K562 (cell line): ENCODE measurements around the gene GFM2. TPM values are rescaled to one million over a fixed set of nuclear protein-coding genes. Genes with fewer than 3 reads are reported as not detected.

Experiments
- ATAC-seq: fragments of 200-7000 bp; cut with Tn5 transposase; 3 replicates; pipeline ENCODE4 v1.9.1; 2020; ENCODE audit warnings: moderate library complexity
- BruUV-seq: library from RNA; stranded (reverse); fragments of 400-500 nt; replicated peaks from 2 replicates; lab custom pipeline; 2021; lab: Mats Ljungman, UMichigan
- CTCF ChIA-PET: fragments of 300-600 bp; formaldehyde crosslinking; extraction: SDS; loops from one replicate; lab custom pipeline; 2021; ENCODE audit warnings: low intra/inter-chr PET ratio; lab: Yijun Ruan, JAX
- POLR2A ChIA-PET: fragments of 300-600, 350-650 bp; sonication (Branson Sonifier 250); formaldehyde crosslinking; extraction: SDS; loops from one replicate; lab custom pipeline; 2021; ENCODE audit warnings: antibody characterized with exemption, inconsistent platforms; lab: Yijun Ruan, JAX
- DNase-seq, 4 experiments: peaks; one replicate each; pipeline versions ENCODE4 v3.0.0 to v3.0.0-alpha.2; 2011 to 2018; ENCODE audit warnings: low spot score in 3 of 4, mixed read lengths in 3 of 4; ENCODE audit errors: extremely low read depth in 1 of 4
- FAIRE-seq: peaks from 2 replicates; lab custom pipeline; 2011; peaks lifted over from hg19 to GRCh38; lab: Jason Lieb, UNC
- H2AFZ ChIP-seq: 2 replicates; pipeline ENCODE4 v1.6.0; 2011; ENCODE audit warnings: low read depth, low read length, control low read depth, inconsistent platforms
- H3K27ac ChIP-seq: fragments of 200-600 bp; 3 replicates; pipeline ENCODE4 v1.8.0; 2011; ENCODE audit warnings: low read depth, mild to moderate bottlenecking, control low read depth, inconsistent platforms, low read length, moderate library complexity, mixed read lengths; ENCODE audit errors: extremely low read depth
- H3K27me3 ChIP-seq, 2 experiments: fragments of 300-600 bp in 1 of 2; 2 replicates in 1 of 2; 3 replicates in 1 of 2; pipeline versions ENCODE4 v1.6.0 to v1.8.0; 2011; ENCODE audit warnings: inconsistent platforms in 2 of 2, low read length in 2 of 2, mild to moderate bottlenecking in 1 of 2, mixed read lengths in 1 of 2, moderate library complexity in 1 of 2; ENCODE audit not compliant: control insufficient read depth in 2 of 2, insufficient read depth in 2 of 2
- H3K36me3 ChIP-seq: fragments of 300-600 bp; 3 replicates; pipeline ENCODE4 v1.8.0; 2011; ENCODE audit warnings: mild to moderate bottlenecking, low read length, inconsistent platforms; ENCODE audit not compliant: control insufficient read depth, insufficient read depth
- H3K4me1 ChIP-seq, 2 experiments: fragments of 200-600 bp in 1 of 2; replicated peaks in 1 of 2; 2 replicates in 1 of 2; 3 replicates in 1 of 2; pipeline versions ENCODE4 v1.5.1 to v1.8.0; 2011; ENCODE audit warnings: inconsistent platforms in 2 of 2, low read length in 2 of 2, mild to moderate bottlenecking in 1 of 2, mixed read lengths in 1 of 2, moderate library complexity in 1 of 2; ENCODE audit not compliant: control insufficient read depth in 2 of 2, insufficient read depth in 2 of 2
- H3K4me2 ChIP-seq: 2 replicates; pipeline ENCODE4 v1.6.1; 2011; ENCODE audit warnings: low read length, control low read depth, inconsistent platforms, mixed read lengths; ENCODE audit not compliant: insufficient read depth
- H3K4me3 ChIP-seq: fragments of 200-600 bp; sonication (generic), shearing (Covaris generic); 2 replicates; pipeline ENCODE4 v1.5.1; 2016; ENCODE audit warnings: control low read depth, inconsistent platforms
- H3K79me2 ChIP-seq: fragments of 200-600 bp; 3 replicates; pipeline ENCODE4 v1.8.0; 2011; ENCODE audit warnings: low read length, inconsistent platforms; ENCODE audit not compliant: control insufficient read depth, insufficient read depth
- H3K9ac ChIP-seq, 2 experiments: 2 replicates each; pipeline versions ENCODE4 v1.6.0 to v1.6.1; 2011; ENCODE audit warnings: low read depth in 2 of 2, low read length in 2 of 2, control low read depth in 1 of 2, inconsistent platforms in 1 of 2, mild to moderate bottlenecking in 1 of 2, mixed read lengths in 1 of 2; ENCODE audit not compliant: insufficient read depth in 1 of 2
- H3K9me1 ChIP-seq: one replicate; pipeline ENCODE4 v1.6.0; 2011; ENCODE audit warnings: inconsistent platforms, mild to moderate bottlenecking, low read length, moderate library complexity; ENCODE audit not compliant: control insufficient read depth, insufficient read depth
- H3K9me3 ChIP-seq: replicated peaks from 2 replicates; pipeline ENCODE4 v1.5.1; 2011; ENCODE audit warnings: low read depth, low read length, inconsistent platforms; ENCODE audit not compliant: control insufficient read depth, insufficient read depth
- H4K20me1 ChIP-seq: replicated peaks from 2 replicates; pipeline ENCODE4 v1.6.1; 2011; ENCODE audit warnings: low read length, inconsistent platforms, mixed read lengths; ENCODE audit not compliant: control insufficient read depth, insufficient read depth
- COPS2 ChIP-seq: fragments of 450-650 bp; conservative IDR thresholded peaks from 2 replicates; pipeline ENCODE4 v1.6.1; 2016; ENCODE audit warnings: mild to moderate bottlenecking, moderate library complexity
- EP400 ChIP-seq: fragments of 450-650 bp; IDR thresholded peaks from 2 replicates; pipeline ENCODE4 v1.6.1; 2017; ENCODE audit warnings: antibody characterized with exemption, mild to moderate bottlenecking, moderate library complexity
- KDM5B ChIP-seq: fragments of 200-600 bp; sonication (generic); IDR thresholded peaks from 2 replicates; pipeline ENCODE4 v1.6.1; 2012; ENCODE audit warnings: low read depth, mild to moderate bottlenecking, moderate library complexity, low read length, control low read depth, inconsistent platforms; ENCODE audit not compliant: insufficient replicate concordance
- L3MBTL2 ChIP-seq: fragments of 450-650 bp; IDR thresholded peaks from 2 replicates; pipeline ENCODE4 v1.6.1; 2016; ENCODE audit warnings: mild to moderate bottlenecking, moderate library complexity
- NCOA1 ChIP-seq: fragments of 450-650 bp; IDR thresholded peaks from 2 replicates; pipeline ENCODE4 v1.6.1; 2016; ENCODE audit warnings: low read depth
- NONO ChIP-seq, 2 experiments: fragments of 200-400 bp in 1 of 2; fragments of 450-650 bp in 1 of 2; formaldehyde crosslinking in 1 of 2; IDR thresholded peaks; 2 replicates each; pipeline ENCODE4 v1.6.1; 2017; ENCODE audit warnings: low read depth in 2 of 2, mild to moderate bottlenecking in 2 of 2, moderate library complexity in 2 of 2, low read length in 1 of 2
- PHB ChIP-seq: fragments of 250-450 bp; sonication (Bioruptor Pico); IDR thresholded peaks from 2 replicates; pipeline ENCODE4 v1.5.0; 2021
- SIN3B ChIP-seq: fragments of 450-650 bp; IDR thresholded peaks from 2 replicates; pipeline ENCODE4 v1.6.1; 2017; ENCODE audit warnings: low read depth, mild to moderate bottlenecking, moderate library complexity
- SREBF1 ChIP-seq: fragments of 150-350 bp; IDR thresholded peaks from 2 replicates; pipeline ENCODE4 v1.6.1; 2014; ENCODE audit warnings: antibody characterized with exemption, low read depth, low read length, borderline replicate concordance
- STAT5B ChIP-seq: fragments of 250-450 bp; sonication (Bioruptor Pico); IDR thresholded peaks from 2 replicates; pipeline ENCODE4 v1.8.0; 2021; ENCODE audit warnings: mild to moderate bottlenecking, inconsistent platforms
- TCF3 ChIP-seq: sonication (generic); formaldehyde crosslinking; IDR thresholded peaks from 2 replicates; pipeline ENCODE4 v1.4.0; 2020; ENCODE audit warnings: mild to moderate bottlenecking, missing genetic modification reagents
- TFAM ChIP-seq: fragments of 250-450 bp; sonication (Bioruptor Pico); conservative IDR thresholded peaks from 2 replicates; pipeline ENCODE4 v1.5.0; 2021; ENCODE audit warnings: mild to moderate bottlenecking, moderate library complexity
- ZNF3 ChIP-seq: fragments of 250-450 bp; sonication (Bioruptor Pico); IDR thresholded peaks from 2 replicates; pipeline ENCODE4 v1.5.0; 2021; ENCODE audit warnings: mild to moderate bottlenecking, moderate library complexity
- ZNF431 ChIP-seq: sonication (generic); formaldehyde crosslinking; IDR thresholded peaks from 2 replicates; pipeline ENCODE4 v1.8.0; 2022; ENCODE audit warnings: mild to moderate bottlenecking, missing genetic modification reagents
- ZNF707 ChIP-seq: fragments of 250-450 bp; sonication (Bioruptor Pico); conservative IDR thresholded peaks from 2 replicates; pipeline ENCODE4 v1.8.0; 2022; ENCODE audit warnings: inconsistent platforms, mild to moderate bottlenecking, moderate library complexity
- WGBS: fragments of 100-300 bp; shearing (Covaris generic); methylation state at CpG from one replicate; pipeline ENCODE4 v1.1.6; 2016; ENCODE audit warnings: low coverage, mixed read lengths; ENCODE audit not compliant: insufficient coverage; ENCODE audit errors: missing lambda C conversion rate; 5-methylcytosine and 5-hydroxymethylcytosine counted together
- in situ Hi-C: fragments of 300-500 bp; cut with MboI; formaldehyde crosslinking; loops from 4 replicates; pipeline ENCODE4 v1.15.0; 2018; ENCODE audit warnings: inconsistent platforms, mixed read lengths
- intact Hi-C: fragments of 100-400 bp; cut with micrococcal nuclease; formaldehyde crosslinking; loops from 2 replicates; pipeline ENCODE4 v1.14.2; 2022
- polyA plus RNA-seq, 8 experiments: library from polyadenylated mRNA; depleted of rRNA in 4 of 8; stranded (reverse) in 5 of 8; unstranded in 3 of 8; fragments of >200 nt; fragmentation: Nextera tagmentation in 2 of 8; fragmentation: Illumina TruSeq in 1 of 8; extraction: Ambion mirVana in 2 of 8; extraction: Trizol in 1 of 8; gene quantifications; 2 replicates each; pipeline versions ENCODE4 v1.2.1 to v1.2.3, GENCODE V29; 2011 to 2014; ENCODE audit warnings: inconsistent platforms in 1 of 8, missing spikeins in 1 of 8
- total RNA-seq, 7 experiments: library from RNA; depleted of rRNA in 6 of 7; stranded (reverse); fragments of >200 nt in 6 of 7; fragmentation: Illumina TruSeq in 2 of 7; extraction: Trizol in 2 of 7; gene quantifications; 2 replicates each; pipeline versions ENCODE4 v1.2.1 to v1.2.3, GENCODE V29; 2011 to 2021; ENCODE audit warnings: low replicate concordance in 1 of 7
- TF ChIP-seq, protein P1 (sequence below): fragments of 450-650 bp; IDR thresholded peaks from 2 replicates; pipeline ENCODE4 v1.6.1; 2016; ENCODE audit warnings: missing biosample characterization, missing genetic modification characterization
- TF ChIP-seq, protein P2 (sequence below): fragments of 450-650 bp; IDR thresholded peaks from 2 replicates; pipeline ENCODE4 v1.6.1; 2016; ENCODE audit warnings: antibody characterized with exemption

GFM2 gene
- total and polyA plus RNA-seq, 9 of the 15 experiments (the other 6 are each of a cell fraction or from before 2014, with no cell fraction given): 32.8 to 78.2 (median 52.5) TPM

DNA sequence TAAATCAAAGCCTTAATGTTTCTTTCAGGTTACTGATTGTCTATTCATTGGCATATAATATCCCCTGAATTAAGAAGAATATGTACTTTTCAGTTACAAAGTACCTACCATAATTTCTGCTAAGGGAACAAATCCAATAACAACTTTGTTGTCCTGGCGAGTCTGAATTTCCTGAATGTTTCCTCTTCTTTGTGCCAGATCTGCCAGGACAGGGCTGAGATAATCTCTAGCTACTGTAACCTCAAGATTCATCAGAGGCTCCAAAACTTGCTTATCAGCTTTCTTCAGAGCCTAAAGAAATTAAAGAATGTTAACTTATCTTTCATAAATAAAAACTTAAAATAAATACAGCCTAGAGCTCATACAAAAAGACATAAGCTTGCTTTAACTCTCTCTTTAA, 44.6 kb downstream of the GFM2 start:
- CTCF ChIA-PET: no interaction called here
- no peaks in the 10 kb centered on the region for H3K4me1 ChIP-seq
- no peaks in the 10 kb centered on the region for H3K27me3 ChIP-seq
- 81% methylated on average over 1 of the region's 1 CpG for WGBS
- H2AFZ ChIP-seq: no peak overlapping the region
- peaks cover 86% of the 10 kb centered on the region for H3K36me3 ChIP-seq
- FAIRE-seq: no peak
- no peaks in the 10 kb centered on the region for H3K79me2 ChIP-seq
- no peak overlapping the region for H3K27ac ChIP-seq
- DNase-seq: no peak
- no peak overlapping the region for H3K4me3 ChIP-seq
- H3K9me1 ChIP-seq: no peaks in the 10 kb centered on the region
- no peaks in the 10 kb centered on the region for H3K9me3 ChIP-seq
- no TSS peak for BruUV-seq
- no peak overlapping the region for H3K9ac ChIP-seq
- in situ Hi-C loops: no loop called here
- TF ChIP-seq PHB (CRISPR knock-in tag): no peak
- no peak for TF ChIP-seq SREBF1
- no peak for TF ChIP-seq KDM5B
- no peak for TF ChIP-seq TCF3
- TF ChIP-seq, protein P1, sequence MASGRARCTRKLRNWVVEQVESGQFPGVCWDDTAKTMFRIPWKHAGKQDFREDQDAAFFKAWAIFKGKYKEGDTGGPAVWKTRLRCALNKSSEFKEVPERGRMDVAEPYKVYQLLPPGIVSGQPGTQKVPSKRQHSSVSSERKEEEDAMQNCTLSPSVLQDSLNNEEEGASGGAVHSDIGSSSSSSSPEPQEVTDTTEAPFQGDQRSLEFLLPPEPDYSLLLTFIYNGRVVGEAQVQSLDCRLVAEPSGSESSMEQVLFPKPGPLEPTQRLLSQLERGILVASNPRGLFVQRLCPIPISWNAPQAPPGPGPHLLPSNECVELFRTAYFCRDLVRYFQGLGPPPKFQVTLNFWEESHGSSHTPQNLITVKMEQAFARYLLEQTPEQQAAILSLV (tag): no peak
- TF ChIP-seq, all 486 proteins: peak for 0
- POLR2A ChIA-PET: no interaction called here
- intact Hi-C loops: no loop called here
- ATAC-seq: no peak
- Histone ChIP-seq H4K20me1 (no peaks in the 10 kb centered on the region), H3K4me2 (no peak overlapping the region)

DNA sequence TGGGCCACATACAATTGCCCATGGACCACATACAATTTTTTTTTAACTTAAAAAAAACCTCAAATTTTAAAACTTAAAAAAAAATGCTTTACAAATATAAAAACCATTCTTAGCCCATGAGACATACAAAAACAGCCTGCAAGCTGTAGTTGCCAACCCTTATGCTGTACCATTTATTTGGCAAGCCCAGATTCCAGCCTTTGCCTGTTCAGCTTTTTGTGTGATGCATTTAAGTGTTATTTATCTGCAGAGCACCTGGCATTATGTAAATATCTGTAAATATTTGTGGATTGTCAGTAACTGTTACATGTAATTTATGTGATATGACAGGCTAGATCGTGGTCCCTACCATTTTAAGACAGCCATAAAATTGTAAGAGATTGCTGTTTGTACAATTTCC, 49.3 kb downstream of the GFM2 start:
- no peaks in the 10 kb centered on the region for H4K20me1 ChIP-seq
- no peak overlapping the region for H3K9ac ChIP-seq
- POLR2A ChIA-PET: no interaction called here
- intact Hi-C loops: no loop called here
- no peak overlapping the region for H3K4me3 ChIP-seq
- H2AFZ ChIP-seq: no peak overlapping the region
- peaks cover 81% of the 10 kb centered on the region for H3K36me3 ChIP-seq
- FAIRE-seq (no peak), ATAC-seq (no peak), DNase-seq (no peak)
- H3K9me3 ChIP-seq: no peaks in the 10 kb centered on the region
- BruUV-seq: no TSS peak
- H3K4me1 ChIP-seq: no peaks in the 10 kb centered on the region
- CTCF ChIA-PET: no interaction called here
- in situ Hi-C loops: no loop called here
- WGBS: 50% methylated on average over 1 of the region's 1 CpG
- H3K27ac ChIP-seq: no peak overlapping the region
- no peak overlapping the region for H3K4me2 ChIP-seq
- H3K9me1 ChIP-seq: no peaks in the 10 kb centered on the region
- no peaks in the 10 kb centered on the region for H3K79me2 ChIP-seq
- H3K27me3 ChIP-seq: no peaks in the 10 kb centered on the region
- TF ChIP-seq ZNF431 (CRISPR knock-in tag) (no peak), ZNF707 (no peak), NONO (IDR thresholded peaks at IDR 0.05; ENCODE audit: low read depth in 2 of 2, low read length in 1 of 2) (no peak), SIN3B (no peak), ZNF3 (CRISPR knock-in tag) (no peak), L3MBTL2 (no peak), COPS2 (no peak), NCOA1 (no peak), STAT5B (CRISPR knock-in tag) (no peak), EP400 (no peak), TFAM (CRISPR knock-in tag) (no peak)
- TF ChIP-seq, protein P2, sequence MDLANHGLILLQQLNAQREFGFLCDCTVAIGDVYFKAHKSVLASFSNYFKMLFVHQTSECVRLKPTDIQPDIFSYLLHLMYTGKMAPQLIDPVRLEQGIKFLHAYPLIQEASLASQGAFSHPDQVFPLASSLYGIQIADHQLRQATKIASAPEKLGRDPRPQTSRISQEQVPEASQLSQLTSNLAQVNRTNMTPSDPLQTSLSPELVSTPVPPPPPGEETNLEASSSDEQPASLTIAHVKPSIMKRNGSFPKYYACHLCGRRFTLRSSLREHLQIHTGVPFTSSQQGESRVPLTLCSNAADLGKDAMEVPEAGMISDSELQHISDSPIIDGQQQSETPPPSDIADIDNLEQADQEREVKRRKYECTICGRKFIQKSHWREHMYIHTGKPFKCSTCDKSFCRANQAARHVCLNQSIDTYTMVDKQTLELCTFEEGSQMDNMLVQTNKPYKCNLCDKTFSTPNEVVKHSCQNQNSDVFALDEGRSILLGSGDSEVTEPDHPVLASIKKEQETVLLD: no peak
